Activated CD8-positive, alpha-beta memory T cell treated with anti-CD3 and anti-CD28 coated beads for 24 hours (primary cell): ENCODE measurements around the gene SASH1.

ENCODE experiments used
- DNase-seq: peaks from one replicate; pipeline ENCODE4 v3.0.0-alpha.2; 2020

SASH1 gene

DNA sequence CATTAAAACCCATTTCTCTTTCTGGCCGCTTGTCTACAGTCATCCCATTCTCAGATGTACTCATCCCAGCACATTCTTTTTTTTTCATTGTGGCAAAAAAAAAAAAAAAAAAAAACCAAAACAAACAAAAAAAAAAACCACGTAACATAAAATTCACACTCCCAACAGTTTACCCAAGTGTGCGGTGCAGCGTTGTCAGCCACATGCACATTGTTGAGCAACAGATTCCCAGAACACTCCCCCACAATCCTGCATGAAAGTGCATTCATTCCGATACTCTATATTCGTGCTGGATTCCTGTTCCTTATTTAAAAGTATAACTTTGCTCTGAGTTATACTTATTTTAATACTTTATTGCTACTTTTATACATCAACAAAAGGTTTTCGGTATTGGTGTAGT, 96.0 kb downstream of the SASH1 start:
- DNase-seq = no peak

- DNase-seq = no peak
Observed at GRCh38 chr6:148440016-148440415, 97.4 kb downstream of the SASH1 start.

DNA sequence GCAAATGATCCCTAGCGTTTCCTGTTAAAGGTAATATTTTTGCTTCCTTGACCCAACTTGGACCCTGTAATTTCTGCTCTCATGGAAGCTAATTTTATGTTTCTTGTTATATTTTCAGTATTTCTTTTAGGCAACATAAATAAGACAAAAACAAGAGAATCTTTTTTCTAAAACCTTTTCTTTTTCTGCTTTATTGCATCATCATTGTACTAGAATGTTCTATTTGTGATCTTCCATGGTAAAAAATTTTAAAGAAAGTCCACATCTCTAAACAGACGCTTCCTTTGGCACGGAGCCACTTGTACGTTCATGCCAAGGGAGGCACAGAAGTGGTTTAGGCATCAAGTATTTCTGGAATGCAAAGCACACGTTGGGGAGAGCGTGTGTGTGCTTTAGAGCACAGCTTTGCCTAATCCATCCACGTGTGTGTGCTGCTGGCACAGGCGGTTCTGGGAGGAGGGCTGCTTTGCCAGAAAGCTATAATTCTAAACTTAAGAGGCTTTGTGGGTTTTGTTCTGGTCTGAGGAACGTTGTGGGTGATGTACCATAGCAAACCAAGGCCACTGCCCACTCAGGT, 98.3 kb downstream of the SASH1 start:
- DNase-seq = no peak

GRCh38 chr6:148441454-148441911, 98.8 kb downstream of the SASH1 start:
- DNase-seq = no peak

- DNase-seq = no peak
Observed at GRCh38 chr6:148443798-148444560, 101.3 kb downstream of the SASH1 start.

- no peak for DNase-seq
Observed at GRCh38 chr6:148445116-148445515, 102.5 kb downstream of the SASH1 start.

DNA sequence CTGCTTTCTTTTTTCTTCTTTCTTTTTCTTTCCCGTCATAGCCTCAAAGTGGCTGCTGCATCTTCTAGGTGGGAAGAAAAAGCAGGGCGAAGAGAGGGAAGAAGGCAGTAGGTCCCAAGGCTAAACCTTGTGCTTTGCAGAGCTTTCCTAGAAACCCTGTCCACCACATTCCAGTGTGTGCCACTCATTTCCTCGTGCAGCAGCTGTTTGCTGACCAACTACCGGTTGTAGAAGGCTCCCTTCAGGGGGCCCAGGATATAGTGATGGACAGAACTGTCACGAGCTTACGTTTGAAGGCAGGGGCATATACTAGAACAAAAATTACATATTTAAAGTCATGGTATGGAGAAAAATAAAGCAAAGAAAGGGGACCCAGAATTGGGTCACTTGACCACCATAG, 103.0 kb downstream of the SASH1 start:
- DNase-seq = no peak

DNA sequence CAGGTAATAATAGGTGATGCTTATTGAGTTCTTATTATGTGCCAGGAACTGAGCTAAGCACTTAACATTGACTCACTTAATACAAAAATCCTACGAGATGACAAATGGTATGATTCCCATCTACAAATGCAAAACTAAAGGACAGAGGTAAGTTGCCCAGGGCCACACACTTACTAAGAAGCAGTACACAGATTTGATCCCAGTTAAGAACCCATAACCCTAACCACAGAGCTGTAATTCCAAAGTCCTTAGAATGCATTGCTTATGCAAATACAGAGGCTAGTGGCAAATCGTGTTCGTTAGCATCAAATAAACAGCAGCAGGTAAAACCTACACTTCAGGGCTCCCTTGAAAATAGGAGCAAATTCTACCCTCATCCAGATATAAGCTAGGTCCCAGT, 104.0 kb downstream of the SASH1 start:
- DNase-seq = no peak

GRCh38 chr6:148447521-148448230, 105.0 kb downstream of the SASH1 start:
- no peak for DNase-seq

- DNase-seq = no peak
Observed at GRCh38 chr6:148448369-148449012, 105.9 kb downstream of the SASH1 start.

GRCh38 chr6:148450866-148451265, 108.2 kb downstream of the SASH1 start:
- DNase-seq = no peak

DNA sequence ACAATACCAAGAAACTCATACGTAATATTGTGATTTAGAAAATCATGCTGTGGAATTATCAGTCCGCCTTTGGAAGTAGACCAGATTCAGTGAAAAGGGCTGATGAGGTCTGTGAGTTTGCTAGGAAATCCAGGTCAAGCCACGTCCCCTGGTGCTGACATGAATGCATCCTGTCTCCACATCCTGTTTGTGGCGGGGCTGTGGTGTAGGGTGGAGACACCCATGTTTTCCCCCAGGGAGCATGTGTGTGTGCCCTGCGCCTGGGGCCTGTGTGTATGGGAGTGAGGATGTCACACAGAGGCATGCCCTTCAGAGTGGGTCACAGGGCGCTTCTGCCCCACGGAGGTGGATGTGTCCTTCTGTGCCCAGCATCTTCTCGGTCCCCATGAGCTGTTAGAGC, 109.1 kb downstream of the SASH1 start:
- no peak for DNase-seq

DNA sequence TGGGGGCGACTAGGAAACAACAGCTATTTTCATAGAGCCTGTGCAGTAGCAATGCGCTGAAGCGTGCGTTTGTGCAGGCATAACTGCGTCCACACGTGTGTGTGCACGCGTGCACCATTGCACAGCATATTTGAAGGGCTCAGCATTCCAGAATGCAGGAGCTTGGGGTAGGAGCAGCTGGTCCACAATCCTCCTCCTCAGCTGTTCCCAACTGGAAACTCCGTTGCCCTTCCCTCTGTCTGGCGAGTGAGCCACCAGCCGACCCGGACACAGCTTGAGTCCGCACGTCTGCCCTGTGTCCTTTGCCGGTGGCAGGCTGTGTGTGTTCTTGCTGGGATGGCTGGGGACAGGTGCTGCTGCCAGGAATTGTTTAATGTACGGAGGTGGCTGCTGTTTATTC, 110.2 kb downstream of the SASH1 start:
- DNase-seq = no peak

GRCh38 chr6:148453906-148454305, 111.3 kb downstream of the SASH1 start:
- no peak for DNase-seq

- no peak for DNase-seq
Observed at GRCh38 chr6:148455225-148455624, 112.6 kb downstream of the SASH1 start.

- no peak for DNase-seq
Observed at GRCh38 chr6:148455674-148456558, 113.3 kb downstream of the SASH1 start.

GRCh38 chr6:148457137-148457842, 114.7 kb downstream of the SASH1 start:
- no peak for DNase-seq

- no peak for DNase-seq
Observed at GRCh38 chr6:148457843-148458159, 115.2 kb downstream of the SASH1 start.

- DNase-seq = no peak
Observed at GRCh38 chr6:148459238-148459637, 116.6 kb downstream of the SASH1 start.

DNA sequence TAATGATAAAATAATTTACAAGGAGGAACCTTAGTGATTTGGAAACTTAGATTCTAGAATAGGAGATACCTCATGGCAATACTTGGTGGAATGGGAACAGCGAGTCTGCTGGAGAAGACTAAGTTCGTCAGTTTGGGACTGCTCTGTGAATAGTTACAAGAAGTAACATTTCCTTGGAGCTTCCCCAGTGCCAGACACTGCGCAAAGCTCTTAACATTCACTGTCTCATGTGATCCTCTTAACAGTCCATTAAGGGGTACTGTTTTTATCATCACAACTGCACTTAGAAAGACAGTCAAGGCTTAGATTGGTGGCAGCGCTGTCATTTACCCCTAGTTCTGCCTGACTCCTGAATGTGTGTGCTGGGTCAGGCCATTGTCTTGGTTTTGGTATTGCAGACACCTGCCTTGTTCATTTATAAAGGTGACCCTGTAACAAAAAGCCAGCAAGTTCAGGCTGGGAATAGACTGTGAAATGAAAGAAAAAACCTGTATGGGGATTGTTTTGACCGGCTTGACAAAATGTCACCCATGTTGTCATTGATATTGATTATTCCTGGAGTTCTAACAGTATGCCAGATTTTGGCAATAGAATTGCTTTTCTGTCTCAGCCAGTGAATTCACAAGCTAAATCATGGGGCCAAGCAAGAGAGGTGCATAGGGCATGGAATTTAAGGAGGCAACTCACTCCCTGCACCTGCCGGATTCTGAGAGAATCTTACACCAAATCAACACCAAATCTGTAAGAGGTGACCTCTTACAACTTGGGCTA, 118.4 kb downstream of the SASH1 start:
- DNase-seq = no peak

GRCh38 chr6:148461986-148462577, 119.4 kb downstream of the SASH1 start:
- no peak for DNase-seq
